Measurements from ENCODE around the gene CDRT15L2.
"Not testable (repeated sequence)": the region's sequence is repeated elsewhere in the genome, so short reads cannot be mapped to it uniquely, and the experiment has no call there.

Gene CDRT15L2

GRCh38 chr17:20583891-20584577, 4.5 kb downstream of the CDRT15L2 start:
- DNase-seq = not testable (repeated sequence)

GRCh38 chr17:20588744-20589453, 9.4 kb downstream of the CDRT15L2 start:
- not testable (repeated sequence) for DNase-seq

- DNase-seq = not testable (repeated sequence)
These were observed 9.9 kb downstream of the CDRT15L2 start for GRCh38 chr17:20589454-20589810.

GRCh38 chr17:20591040-20591439, 11.5 kb downstream of the CDRT15L2 start:
- not testable (repeated sequence) for DNase-seq

- DNase-seq = not testable (repeated sequence)
These were observed 26.0 kb downstream of the CDRT15L2 start for GRCh38 chr17:20605568-20605967.

GRCh38 chr17:20609490-20609889, 30.0 kb downstream of the CDRT15L2 start:
- not testable (repeated sequence) for DNase-seq

GRCh38 chr17:20611309-20611708, 31.8 kb downstream of the CDRT15L2 start:
- DNase-seq = no peak

GRCh38 chr17:20612635-20613034, 33.1 kb downstream of the CDRT15L2 start:
- DNase-seq = no peak

- DNase-seq = no peak
These were observed 33.7 kb downstream of the CDRT15L2 start for GRCh38 chr17:20613248-20613647.

GRCh38 chr17:20613905-20614304, 34.4 kb downstream of the CDRT15L2 start:
- DNase-seq = no peak

- DNase-seq = not testable (repeated sequence)
These were observed 35.9 kb downstream of the CDRT15L2 start for GRCh38 chr17:20615461-20615860.
